DMS79 treated with DMSO at 0.1 percent for 48 hours (cell line): Measurements from ENCODE around the gene CYFIP1.

Experiments used
- DNase-seq: peaks from one replicate; lab custom pipeline; 2025; lab: John Stamatoyannopoulos, UW

Gene CYFIP1

DNA sequence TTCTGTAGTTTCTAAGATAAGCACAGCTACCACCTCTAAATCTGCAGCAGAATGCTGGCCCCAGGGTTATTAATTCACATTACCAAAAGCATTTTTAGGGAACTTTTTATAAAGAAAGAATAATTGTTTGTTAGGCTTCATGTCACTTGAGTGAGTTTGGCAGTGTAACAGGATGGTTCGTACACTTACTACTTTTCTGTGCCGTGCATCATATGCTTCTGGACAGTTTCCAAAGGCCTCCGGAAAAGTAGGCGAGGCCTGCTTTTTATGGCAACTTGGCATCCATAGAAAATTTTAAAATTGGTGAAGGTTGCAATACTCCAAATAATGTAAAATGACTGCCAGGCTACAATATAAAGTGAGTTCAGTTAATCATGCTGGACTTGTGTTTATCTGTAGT is 111.7 kb downstream of the CYFIP1 start:
- DNase-seq, result no peak

DNA sequence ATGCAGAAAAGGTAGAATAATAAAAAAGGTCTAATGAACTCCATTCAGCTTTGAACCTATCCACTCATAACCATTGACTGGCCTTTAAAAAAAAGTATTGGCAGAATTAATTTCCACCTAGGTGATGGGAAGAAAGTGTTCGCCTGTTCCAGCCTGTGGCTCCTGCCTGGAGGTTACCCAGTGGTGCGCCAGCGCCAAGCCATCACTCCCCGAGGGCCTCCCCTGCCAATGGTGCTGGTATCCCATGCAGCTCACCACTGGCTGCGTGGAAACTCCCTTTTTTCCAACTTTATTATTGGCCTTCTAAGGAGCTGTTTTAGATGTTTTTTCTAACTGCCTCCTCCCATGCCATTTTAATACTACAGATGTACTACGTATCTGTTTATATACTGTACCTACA is 112.3 kb downstream of the CYFIP1 start:
- DNase-seq, result no peak

DNA sequence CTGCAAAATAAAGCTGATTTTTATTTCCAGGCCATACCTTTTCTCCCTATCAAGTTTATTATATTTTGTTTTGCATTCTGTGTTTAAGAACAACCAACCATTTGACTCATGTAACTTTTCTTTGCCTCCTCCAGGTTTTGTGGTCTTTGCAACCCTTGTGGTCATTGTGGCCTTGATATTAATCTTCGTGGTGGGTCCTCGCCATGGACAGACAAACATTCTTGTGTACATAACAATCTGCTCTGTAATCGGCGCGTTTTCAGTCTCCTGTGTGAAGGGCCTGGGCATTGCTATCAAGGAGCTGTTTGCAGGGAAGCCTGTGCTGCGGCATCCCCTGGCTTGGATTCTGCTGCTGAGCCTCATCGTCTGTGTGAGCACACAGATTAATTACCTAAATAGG is 114.1 kb downstream of the CYFIP1 start:
- no peak for DNase-seq

DNA sequence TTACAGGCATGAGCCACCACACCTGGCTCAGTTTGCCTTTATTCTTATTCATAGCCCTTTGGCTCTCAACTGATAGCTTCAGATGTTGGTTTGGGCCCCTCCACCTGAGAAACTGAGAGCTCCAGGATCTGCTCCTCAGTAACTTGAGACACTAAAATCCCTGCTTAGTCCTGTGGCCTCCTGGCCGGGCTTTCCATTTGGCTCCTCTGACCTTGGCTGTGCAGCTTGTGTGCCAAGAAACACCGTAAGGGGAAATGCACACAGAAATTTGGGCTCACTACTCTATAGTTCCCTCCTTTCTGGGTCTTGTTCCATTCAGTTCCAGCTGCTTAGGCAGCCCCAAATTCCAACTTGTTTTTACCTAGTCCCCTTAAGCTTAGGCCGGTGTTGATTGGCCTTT is 116.8 kb downstream of the CYFIP1 start:
- DNase-seq, result no peak

DNA sequence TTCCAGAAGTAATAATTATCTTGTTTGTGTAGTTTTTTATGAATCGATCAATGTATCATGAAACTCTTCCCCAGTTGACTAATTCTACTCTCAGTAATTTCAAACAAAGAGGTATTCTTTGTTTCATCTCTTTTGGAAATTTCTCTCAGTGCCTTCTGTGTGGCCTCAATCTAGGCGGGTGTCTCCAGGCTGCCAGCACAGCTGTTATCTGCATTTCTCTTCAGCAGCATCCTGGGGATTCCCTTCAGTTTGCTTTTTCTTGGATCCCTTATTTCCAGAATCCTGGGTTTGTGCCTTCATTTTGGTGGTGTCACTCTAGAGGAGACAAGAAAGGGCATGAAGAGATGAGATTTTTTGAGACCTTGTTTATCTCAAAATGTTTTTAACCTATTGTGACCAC is 119.0 kb downstream of the CYFIP1 start:
- DNase-seq, result no peak

DNA sequence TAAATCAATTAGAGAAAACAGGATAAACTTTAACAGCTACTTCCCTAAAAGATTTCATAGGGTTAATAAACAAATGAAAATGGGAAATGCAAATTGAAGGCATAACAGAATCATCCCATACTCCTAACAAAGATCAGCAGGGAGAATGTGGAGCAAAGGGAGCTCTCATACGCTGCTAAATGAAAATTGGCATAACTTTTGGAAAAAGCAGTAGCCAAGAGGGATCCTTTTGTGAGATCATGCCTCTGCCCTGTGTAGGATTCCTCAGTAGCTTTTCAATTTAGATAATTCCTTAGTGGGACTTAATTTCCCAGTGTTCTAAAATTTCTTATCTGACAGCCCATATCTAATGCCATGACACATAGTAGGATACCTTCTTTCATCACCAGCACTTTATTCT is 123.5 kb downstream of the CYFIP1 start:
- no peak for DNase-seq

DNA sequence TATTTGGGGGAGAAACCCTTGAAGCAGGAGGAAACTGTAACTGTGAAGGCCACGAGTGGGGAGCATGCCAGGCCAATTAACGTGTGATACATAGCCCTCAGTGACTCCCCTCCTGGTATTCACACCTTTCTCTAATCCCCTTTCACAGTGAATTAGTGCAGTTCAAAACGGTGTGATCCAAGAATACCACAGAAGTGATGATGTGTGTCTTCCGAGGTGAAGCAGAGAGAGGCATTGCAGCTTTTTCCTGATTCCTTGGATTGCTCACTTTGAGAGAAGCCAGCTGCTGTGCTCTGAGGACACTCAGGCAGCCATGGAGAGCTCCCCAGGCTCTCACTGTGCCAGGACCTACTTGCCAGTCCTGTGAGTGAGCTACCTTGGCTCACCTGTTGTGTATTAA is 124.4 kb downstream of the CYFIP1 start:
- DNase-seq, result no peak

DNA sequence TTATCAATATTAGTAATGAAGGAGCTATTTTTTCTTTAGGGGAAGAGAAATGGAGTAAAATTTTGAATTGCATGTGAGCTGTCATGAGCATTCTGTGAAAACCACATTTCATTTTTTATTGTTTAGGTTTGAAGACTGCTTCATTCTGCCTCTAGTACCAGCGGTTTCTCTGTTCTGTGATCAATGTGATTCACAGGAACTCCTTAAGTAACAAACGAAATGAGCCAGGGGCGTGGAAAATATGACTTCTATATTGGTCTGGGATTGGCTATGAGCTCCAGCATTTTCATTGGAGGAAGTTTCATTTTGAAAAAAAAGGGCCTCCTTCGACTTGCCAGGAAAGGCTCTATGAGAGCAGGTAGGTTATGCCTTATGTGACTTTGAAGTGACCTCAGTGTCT is 128.7 kb downstream of the CYFIP1 start:
- no peak for DNase-seq

DNA sequence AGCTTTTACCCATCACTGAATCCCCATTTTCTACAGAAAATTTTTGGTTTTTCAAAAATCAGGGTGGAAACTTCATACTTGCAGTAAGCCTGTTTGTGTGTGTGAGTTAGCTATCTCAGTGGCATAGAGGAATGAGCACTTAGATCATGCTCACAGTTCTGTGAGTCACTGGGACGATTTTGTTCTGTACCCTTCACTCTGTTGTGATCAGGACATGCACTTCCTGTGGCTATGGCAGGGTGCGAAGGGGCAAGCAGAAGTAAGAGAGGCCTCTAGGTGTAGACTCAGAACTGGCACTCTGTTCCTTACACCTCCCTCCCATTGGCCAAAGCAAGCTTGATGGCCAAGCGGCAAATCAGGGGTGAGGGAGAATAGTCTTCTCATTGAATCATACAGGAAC is 130.1 kb downstream of the CYFIP1 start:
- no peak for DNase-seq

DNA sequence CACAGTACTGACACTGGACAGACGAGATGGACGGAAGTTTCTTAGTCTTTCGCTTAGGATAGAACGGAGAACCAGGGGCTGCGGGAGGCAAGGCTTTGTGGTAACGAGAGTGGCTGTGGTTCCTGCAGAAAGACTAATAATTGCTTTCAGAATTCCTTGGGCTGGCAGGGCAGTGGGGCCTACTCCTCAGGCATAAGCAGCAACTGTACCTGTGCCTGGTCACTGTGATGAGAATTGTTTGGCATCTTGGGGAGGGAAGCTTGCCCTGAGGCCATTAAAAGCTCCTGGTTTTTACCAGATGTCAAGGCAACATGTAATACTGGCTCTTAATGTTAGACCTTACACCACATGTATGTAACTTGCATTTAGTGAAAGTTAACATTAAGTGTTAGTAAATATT is 134.1 kb downstream of the CYFIP1 start:
- no peak for DNase-seq

DNA sequence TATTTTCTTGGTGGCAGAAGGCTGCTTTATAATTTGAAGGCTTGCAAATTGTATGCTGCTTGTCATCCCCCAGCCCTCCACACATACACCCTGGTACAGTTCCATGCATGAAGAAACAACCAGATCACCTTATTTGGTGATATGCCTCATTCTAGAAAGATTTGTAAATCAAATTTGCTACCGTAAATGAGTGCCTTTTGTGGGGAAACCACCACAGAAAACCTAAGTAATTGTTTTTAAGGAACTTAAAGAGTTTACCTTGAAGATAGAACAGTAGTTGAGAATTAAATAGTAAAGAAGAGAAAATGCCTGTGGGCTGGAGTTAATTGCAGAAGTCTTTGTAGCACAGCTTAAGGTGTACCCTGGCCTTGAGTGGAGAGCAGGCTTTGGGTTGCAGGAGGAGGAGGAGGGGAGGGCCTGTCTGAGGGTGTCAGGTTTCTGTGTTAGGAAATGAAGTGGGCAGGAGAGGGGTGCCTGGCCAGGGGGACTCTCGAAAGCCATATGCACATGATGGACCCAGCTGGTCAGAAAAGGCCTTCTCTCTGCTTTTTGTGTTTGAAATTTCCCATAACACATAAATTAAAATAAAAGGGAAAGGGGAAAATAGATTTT is 134.8 kb downstream of the CYFIP1 start:
- DNase-seq, result peak; percentile 31

DNA sequence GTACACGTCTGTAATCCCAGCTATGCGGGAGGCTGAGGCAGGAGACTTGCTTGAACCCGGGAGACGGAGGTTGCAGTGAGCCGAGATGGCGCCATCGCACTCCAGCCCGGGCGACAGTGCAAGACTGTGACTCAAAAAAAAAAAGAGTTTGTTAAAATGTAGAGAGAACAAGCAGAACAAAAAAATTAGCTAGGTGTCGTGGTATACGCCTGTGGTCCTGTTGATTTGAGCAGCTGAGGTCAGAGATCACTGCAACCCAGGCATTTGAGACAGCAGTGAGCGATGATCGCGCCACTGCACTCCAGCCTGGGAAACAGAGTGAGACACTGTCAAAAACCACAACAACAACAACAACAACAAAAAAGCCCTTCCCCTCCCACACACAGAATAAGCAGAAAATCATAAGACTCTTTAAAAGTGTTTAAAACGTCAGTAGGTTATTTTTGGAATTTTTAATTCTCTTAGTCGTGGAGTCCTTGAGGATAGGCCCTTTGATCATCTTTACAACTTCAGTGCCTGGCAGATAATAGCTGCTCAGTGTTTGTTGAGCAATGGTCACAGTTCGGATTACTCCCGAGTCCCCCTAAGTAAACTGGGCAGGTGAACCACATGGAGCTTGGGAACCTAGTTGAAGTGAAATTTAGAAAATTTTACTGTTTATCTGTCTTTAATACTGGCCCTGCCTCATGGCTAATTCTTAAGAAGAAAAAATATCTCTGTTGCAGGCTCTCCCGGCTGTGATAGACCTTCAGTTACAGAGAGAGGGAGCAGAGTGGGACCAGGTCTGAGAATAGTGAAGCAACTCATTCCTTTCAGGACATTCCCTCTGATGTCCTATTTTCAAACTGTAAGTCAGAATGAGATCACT is 135.5 kb downstream of the CYFIP1 start:
- no peak for DNase-seq

DNA sequence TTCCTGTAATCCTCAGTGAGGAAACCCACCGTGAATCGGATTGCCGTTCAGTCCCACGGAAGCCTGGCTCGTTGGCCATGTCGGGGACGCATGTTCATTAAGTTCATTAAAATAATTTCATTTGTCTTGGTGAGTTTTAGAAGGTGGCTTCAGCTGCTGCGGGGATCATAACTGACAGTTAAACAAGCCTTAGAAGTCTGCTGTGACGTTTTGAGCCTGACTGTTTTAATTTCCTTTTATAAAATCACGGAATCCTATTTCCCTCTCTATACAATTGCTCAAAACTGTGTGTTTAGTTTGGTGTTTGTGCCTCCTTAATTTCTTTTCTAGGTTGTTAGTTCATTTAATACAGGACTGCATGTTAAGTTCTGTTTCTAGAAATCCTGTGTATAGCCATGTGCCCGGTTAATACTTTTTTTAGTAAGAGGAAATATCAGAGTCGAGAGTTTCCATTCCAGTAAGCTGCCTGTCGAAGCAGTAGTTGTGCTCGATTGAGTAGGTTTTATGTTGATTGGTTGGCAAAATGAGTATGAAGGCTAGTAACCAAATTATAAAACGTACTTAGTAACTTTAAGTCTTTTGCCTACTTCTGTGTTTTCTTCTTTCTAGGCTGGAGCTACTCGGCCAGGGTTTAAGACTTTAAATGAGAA is 141.0 kb downstream of the CYFIP1 start:
- DNase-seq, result peak; percentile 1

DNA sequence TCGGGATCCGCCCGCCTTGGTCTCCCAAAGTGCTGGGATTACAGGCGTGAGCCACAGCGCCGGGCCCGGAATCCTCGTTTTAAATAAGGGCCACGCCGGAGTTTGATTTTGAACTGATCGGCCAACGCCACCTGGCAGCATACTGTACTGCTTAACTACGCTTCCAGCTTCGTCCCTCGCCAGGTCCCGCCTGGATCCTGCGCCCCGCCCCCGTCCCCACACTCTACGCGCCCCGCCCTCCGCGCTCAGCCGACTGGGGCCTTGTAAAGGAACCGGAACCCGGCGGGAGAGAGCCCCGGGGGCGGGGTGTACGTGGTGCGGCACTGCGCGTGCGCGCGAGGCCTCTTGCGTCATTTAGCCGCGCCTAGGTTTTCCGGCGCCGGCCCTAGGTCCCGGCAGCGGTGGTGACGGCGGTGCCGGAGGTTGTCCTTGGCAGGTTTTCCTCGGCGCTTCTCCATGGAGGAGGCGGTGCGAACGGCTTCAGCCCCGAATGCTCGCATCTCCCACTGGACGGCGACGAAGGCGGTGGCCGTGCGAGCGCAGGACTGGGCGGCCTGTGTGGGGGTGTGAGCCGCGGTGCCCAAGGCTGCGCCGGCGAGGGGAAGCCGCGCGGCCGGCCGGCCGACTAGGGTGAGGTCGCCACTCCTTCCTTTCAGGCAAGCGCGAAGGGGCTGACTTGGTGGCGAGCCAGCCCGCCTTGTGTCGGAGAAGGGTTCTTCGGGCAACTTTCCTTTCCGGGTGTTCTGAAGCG is 141.7 kb downstream of the CYFIP1 start, which contains the start of gene NIPA2:
Gene NIPA2, plus strand, starts transcription at position 375 of the 751 bp plus-strand sequence. CDS start 13,066 bp downstream, outside the sequence.
- peak; percentile 60 for DNase-seq

DNA sequence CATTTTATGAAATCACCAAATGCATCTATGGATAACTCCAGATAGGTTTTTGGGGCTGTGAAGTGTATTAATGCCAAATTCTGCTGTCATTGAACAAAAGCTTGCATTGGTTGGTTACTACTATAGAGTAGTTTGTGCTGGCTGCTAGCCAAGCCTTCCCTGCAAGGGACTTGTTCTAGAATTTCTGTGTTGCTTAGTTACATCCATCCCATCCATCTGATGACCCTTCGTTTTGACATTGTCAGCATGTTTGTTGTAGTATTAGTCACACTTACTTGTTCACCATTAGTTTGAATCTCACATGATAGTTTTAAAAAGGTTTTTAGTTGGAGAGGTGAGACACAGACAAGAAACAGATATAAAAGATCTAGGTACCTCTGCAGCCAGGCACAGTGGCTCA is 148.7 kb downstream of the CYFIP1 start:
- peak; percentile 16 for DNase-seq

DNA sequence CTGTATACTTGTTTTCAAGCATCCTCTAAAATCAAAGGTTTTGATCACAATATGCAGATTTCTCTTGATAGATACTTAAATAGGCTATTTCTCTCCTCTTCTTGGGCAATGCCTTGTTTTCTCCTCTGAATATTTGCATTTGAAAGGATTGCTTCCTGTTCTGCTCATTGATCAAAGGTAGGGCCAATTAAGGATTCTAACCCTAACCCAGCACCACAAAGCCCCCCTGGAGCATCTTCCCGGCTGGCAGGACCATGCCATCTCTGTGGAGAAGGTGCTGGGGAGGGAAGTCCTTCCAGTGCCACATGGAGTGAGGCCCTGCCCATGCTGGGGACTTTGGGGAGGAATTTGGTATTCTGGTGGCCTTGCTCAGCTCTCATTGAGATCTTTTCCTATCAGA is 153.0 kb downstream of the CYFIP1 start:
- no peak for DNase-seq

DNA sequence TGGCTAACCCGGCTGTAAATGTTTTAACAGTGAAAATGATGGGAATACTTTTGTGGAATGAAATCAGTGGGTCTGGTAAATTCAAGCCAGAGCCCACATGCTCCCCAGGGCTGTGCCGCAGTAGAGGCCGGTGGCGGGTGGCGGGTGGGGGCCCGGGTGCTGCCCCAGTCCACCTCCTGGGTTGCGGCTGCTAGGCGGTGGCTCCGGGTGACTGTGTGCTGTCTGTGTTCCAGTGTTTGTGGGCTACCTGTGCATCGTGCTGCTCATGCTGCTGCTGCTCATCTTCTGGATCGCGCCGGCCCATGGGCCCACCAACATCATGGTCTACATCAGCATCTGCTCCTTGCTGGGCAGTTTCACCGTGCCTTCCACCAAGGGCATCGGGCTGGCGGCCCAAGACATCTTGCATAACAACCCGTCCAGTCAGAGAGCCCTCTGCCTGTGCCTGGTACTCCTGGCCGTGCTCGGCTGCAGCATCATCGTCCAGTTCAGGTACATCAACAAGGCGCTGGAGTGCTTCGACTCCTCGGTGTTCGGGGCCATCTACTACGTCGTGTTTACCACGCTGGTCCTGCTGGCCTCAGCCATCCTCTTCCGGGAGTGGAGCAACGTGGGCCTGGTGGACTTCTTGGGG is 156.6 kb downstream of the CYFIP1 start:
- no peak for DNase-seq

DNA sequence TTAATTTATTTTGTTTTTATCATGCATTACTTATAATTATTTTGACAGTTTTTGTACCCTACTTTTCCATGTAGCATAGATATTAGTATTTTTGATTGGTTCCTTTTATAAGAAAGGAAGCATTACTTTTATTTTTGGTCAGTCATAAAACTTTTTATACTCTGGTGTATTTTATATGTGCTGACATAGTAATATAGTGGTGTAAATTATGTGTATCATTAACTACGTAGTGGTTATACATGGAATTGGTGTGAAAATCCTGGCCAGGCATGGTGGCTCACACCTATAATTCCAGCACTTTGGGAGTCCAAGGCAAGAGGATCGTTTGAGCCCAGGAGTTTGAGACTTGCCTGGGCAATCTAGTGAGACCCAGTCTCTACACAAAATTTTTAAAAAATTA is 160.5 kb downstream of the CYFIP1 start:
- DNase-seq, result no peak
